Right lobe of liver (tissue), 6 donors: ENCODE measurements around the gene ZNF710. TPM values are rescaled to one million over a fixed set of nuclear protein-coding genes. Genes with fewer than 3 reads are reported as not detected.
A peak's percentile ranks its signal among the peaks of the same experiment; 100 is the strongest.

ENCODE experiments used
- ATAC-seq, 4 donors: fragments of 200-7000 bp; cut with Tn5 transposase; one replicate each; pipeline ENCODE4 v1.9.1; 2020; ENCODE audit warnings: mild to moderate bottlenecking in 4 of 4, moderate library complexity in 4 of 4
- DNase-seq, 3 donors: peaks; one replicate each; pipeline ENCODE4 v3.0.0-alpha.2; 2020
- H3K27ac ChIP-seq, 3 donors: fragments of 200-600 bp; one replicate each; pipeline ENCODE4 v1.8.0; 2022
- H3K27me3 ChIP-seq, 2 donors: fragments of 200-600 bp; one replicate each; pipeline ENCODE4 v1.8.0; 2022
- H3K36me3 ChIP-seq, 4 donors: fragments of 200-600 bp; sonication (generic) in 1 of 4; one replicate each; pipeline versions ENCODE4 v1.5.1 to v1.8.0; 2017 to 2022; ENCODE audit warnings: control low read depth in 1 of 4
- H3K4me1 ChIP-seq, 4 donors: fragments of 200-600 bp; sonication (generic) in 1 of 4; one replicate each; pipeline versions ENCODE4 v1.5.1 to v1.8.0; 2017 to 2022; ENCODE audit warnings: control low read depth in 1 of 4
- H3K4me3 ChIP-seq, 3 donors: fragments of 200-600 bp; one replicate each; pipeline ENCODE4 v1.8.0; 2022
- H3K9me3 ChIP-seq, 4 donors: fragments of 200-600 bp; sonication (generic) in 1 of 4; one replicate each; pipeline versions ENCODE4 v1.5.1 to v1.8.0; 2017 to 2022; ENCODE audit warnings: control low read depth in 1 of 4
- CTCF ChIP-seq, 4 donors: fragments of 200-600 bp in 3 of 4; fragments of 450-650 bp in 1 of 4; IDR thresholded peaks; one replicate each; pipeline versions ENCODE4 v1.5.1 to v1.8.0; 2016 to 2022; ENCODE audit warnings: antibody characterized with exemption in 4 of 4, mild to moderate bottlenecking in 2 of 4
- POLR2A ChIP-seq: fragments of 450-650 bp; IDR thresholded peaks from one replicate; pipeline ENCODE4 v1.6.1; 2017; ENCODE audit warnings: antibody characterized with exemption, mild to moderate bottlenecking
- WGBS: methylation state at CpG from one replicate; pipeline ENCODE4 v1.1.6; 2018; ENCODE audit warnings: low coverage, low lambda C conversion rate; ENCODE audit not compliant: insufficient coverage; ENCODE audit errors: missing lambda C conversion rate; 5-methylcytosine and 5-hydroxymethylcytosine counted together
- intact Hi-C, 2 donors: fragments of 100-400 bp; cut with DNase I; formaldehyde crosslinking; loops; one replicate each; pipeline versions ENCODE4 v1.11.2 to v1.14.1; 2022
- total RNA-seq, 6 experiments: library from RNA; depleted of rRNA in 2 of 6; stranded (reverse); fragments of >200 nt in 2 of 6; fragmentation: NEBNext Ultra II Directional in 3 of 6; extraction: Animal tissue kit (Norgen Biotek cat#: 25700) in 3 of 6; gene quantifications; one replicate each; pipeline versions ENCODE4 v1.1.0 to v1.2.4, GENCODE V29; 2016 to 2023
- donor health status: DM: no; HTN: yes; CAD: no.
- donor health status: DM: no; HTN: no; CAD: no.
- donor health status: DM: no; HTN: no; CAD: no.
- donor health status: DM: no; HTN: yes; CAD: no.
- donor health status: DM: no; HTN: yes; CAD: no.

Gene ZNF710
- total RNA-seq, 6 experiments from 2014 or later, result 4.7 to 17.1 (median 7.4) TPM

GRCh38 chr15:90006217-90007075, 5.3 kb downstream of the ZNF710 start:
- TF ChIP-seq POLR2A, result no peak
- TF ChIP-seq CTCF (IDR thresholded peaks at IDR 0.05), result no peak
- Histone ChIP-seq H3K36me3 (no peaks in the 10 kb centered on the region), H3K4me3 (no peak overlapping the region), H3K27me3 (no peaks in the 10 kb centered on the region), H3K27ac (peak overlapping the region in 2 of 3 donors; percentile 10 to 98), H3K9me3 (peaks cover 0 to 4% (median 0%) of the 10 kb centered on the region in 4 donors), H3K4me1 (peaks cover 0 to 21% (median 0%) of the 10 kb centered on the region in 4 donors)
- peak; percentile 19 to 45 (median 38) for ATAC-seq
- 54% methylated on average over 3 of the region's 4 CpGs for WGBS
- intact Hi-C loops, result no loop called here
- peak in 1 of 3 donors; percentile 61 for DNase-seq

- Histone ChIP-seq H3K27me3 (no peaks in the 10 kb centered on the region), H3K9me3 (peaks cover 0 to 11% (median 0%) of the 10 kb centered on the region in 4 donors), H3K27ac (no peak overlapping the region), H3K4me3 (no peak overlapping the region), H3K36me3 (no peaks in the 10 kb centered on the region), H3K4me1 (peaks cover 0 to 21% (median 0%) of the 10 kb centered on the region in 4 donors)
- WGBS, result 59% methylated on average over 4 of the region's 4 CpGs
- ATAC-seq, result no peak
- TF ChIP-seq CTCF (IDR thresholded peaks at IDR 0.05), result no peak
- TF ChIP-seq POLR2A, result no peak
- peak in 1 of 3 donors; percentile 35 for DNase-seq
- intact Hi-C loops, result no loop called here
Measured at GRCh38 chr15:90007076-90007460, 5.9 kb downstream of the ZNF710 start.

DNA sequence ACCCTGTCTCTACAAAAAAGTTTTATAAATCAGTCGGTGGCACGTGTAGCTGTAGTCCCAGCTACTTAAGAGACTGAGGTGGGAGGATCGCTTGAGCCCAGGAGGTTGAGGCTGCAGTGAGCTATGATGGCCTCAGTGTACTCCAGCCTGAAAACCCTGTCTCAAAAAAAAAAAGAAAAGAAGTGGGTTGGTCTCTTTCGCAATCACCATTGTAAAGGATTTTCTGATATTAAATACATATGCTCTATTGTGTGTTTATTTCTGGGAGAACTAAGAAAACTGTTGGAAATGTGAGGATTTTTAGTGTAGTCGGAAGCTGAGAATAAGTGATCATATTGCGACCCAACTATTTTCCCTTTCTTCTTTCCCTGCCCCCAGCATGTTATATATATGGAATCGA, 7.5 kb downstream of the ZNF710 start:
- TF ChIP-seq CTCF (IDR thresholded peaks at IDR 0.05) (no peak), POLR2A (no peak)
- intact Hi-C loops, result no loop called here
- peaks cover 0 to 11% (median 0%) of the 10 kb centered on the region in 4 donors for H3K9me3 ChIP-seq
- H3K4me1 ChIP-seq, result peaks cover 0 to 19% (median 0%) of the 10 kb centered on the region in 4 donors
- no peak overlapping the region for H3K27ac ChIP-seq
- no peaks in the 10 kb centered on the region for H3K36me3 ChIP-seq
- DNase-seq (peak in 1 of 3 donors; percentile 3), ATAC-seq (no peak)
- WGBS, result 93% methylated on average over 7 of the region's 7 CpGs
- H3K27me3 ChIP-seq, result no peaks in the 10 kb centered on the region
- no peak overlapping the region for H3K4me3 ChIP-seq

DNA sequence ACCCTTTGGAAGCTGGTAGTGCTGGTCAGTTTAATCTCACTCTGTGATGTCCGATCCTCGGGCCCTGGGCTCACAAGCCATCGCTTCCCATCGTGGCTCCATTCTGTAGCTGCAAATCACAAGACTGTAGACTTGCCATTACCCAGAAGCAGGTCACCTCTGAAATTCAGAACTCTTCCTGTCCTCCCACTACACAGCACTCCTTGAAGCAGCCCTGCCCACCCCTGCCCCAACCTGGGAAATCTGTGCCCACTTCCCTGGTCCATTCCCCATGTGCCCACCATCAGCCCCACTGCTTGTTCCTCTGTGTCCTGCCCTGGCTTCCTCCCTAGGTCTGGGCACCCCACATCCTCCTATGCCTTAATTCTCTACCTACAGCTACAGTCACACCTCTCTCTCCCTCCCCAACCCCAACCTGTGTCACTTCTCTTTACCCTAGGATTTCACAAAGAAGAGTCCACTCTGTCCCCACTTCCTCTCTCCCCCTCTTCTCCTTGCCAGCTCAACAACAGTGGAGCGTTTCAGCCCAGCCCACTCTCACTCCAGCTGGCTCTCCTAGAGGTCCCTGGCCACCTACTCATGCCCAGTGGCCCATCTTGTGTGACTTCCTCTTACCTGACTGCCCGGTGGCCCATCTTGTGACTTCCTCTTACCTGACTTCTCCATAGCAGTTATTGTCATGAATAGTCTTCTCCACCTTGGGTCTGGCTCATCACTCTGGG, 8.3 kb downstream of the ZNF710 start:
- WGBS, result 66% methylated on average over 3 of the region's 6 CpGs
- H3K4me1 ChIP-seq, result peaks cover 0 to 24% (median 2%) of the 10 kb centered on the region in 4 donors
- H3K36me3 ChIP-seq, result no peaks in the 10 kb centered on the region
- peak in 2 of 3 donors; percentile 48 to 66 for DNase-seq
- peaks cover 0 to 11% (median 0%) of the 10 kb centered on the region in 4 donors for H3K9me3 ChIP-seq
- intact Hi-C loops, result no loop called here
- ATAC-seq, result peak in 2 of 4 donors; percentile 19 to 38
- no peak for TF ChIP-seq CTCF (IDR thresholded peaks at IDR 0.05)
- H3K27ac ChIP-seq, result no peak overlapping the region
- H3K4me3 ChIP-seq, result no peak overlapping the region
- no peaks in the 10 kb centered on the region for H3K27me3 ChIP-seq
